ENCODE data around the gene BTG4. TPM values are rescaled to one million over a fixed set of nuclear protein-coding genes. Genes with fewer than 3 reads are reported as not detected.

The BTG4 gene
- not detected for total RNA-seq
- long read RNA-seq, donor 1 = 0 reads
- long read RNA-seq, donor 2 = 0 reads

DNA sequence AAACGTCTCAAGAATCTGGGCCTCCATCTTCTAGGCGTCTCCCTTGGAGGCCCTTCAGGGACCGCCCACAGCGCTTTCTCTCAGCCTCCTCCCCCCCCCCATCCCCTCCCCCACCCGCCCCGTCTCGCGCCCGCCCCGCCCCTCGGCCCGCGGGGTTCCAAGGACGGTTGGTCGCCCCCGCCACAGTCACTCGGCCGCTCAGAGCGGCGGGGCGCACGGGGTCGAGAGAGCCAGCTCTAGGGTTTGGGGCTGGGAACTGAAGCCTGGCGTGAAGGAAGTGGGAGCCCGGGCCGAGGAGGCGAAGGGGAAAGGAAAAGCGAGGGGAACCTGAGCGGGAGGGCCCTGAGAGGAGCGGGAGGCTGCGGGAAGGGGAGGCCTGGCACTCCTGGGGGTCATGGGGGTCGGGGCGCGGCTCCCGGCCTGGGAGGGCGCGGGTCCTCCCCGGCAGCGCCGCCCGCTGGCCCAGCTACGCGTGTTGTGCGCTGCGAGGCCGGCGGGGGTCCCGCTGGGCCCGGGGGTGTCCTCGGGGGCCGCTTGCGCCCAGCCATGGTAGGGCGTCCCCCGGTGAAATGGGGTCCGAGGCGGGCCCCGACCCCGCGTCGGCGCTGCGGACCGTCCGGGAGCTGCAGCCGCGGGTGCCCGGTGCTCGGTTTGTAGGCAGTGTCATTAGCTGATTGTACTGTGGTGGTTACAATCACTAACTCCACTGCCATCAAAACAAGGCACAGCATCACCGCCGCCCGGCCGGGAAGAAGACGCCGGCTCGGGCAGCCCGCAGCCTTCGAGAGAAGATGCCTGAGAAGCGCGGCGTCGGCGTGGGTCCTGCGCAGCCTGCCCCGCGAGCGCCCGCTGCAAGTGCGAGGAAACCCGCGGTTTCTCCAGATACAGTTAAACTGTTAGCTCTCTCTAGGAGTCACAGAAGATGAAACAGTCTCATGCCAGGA, at the start of gene BTG4:
Gene BTG4 (minus strand): TSS at position 91 of the 944 bp plus-strand sequence. CDS start 13,610 bp downstream, outside the sequence.
- no peak for DNase-seq (ENCODE audit: low spot score)
- intact Hi-C loops (cut with DNase I) = no loop called here

GRCh38 chr11:111561791-111562325, 49.7 kb upstream of the BTG4 start:
- no peak for DNase-seq (ENCODE audit: low spot score)
- intact Hi-C loops (cut with DNase I) = loop anchor here in 1 of 2 donors (10.0 kb wide), 1 partner anchor 283 kb away; no protein-coding TSS in a partner anchor

GRCh38 chr11:111561306-111561705, 49.1 kb upstream of the BTG4 start:
- intact Hi-C loops (cut with DNase I) = loop anchor here in 1 of 2 donors (10.0 kb wide), 1 partner anchor 283 kb away; no protein-coding TSS in a partner anchor
- DNase-seq (ENCODE audit: low spot score) = no peak

DNA sequence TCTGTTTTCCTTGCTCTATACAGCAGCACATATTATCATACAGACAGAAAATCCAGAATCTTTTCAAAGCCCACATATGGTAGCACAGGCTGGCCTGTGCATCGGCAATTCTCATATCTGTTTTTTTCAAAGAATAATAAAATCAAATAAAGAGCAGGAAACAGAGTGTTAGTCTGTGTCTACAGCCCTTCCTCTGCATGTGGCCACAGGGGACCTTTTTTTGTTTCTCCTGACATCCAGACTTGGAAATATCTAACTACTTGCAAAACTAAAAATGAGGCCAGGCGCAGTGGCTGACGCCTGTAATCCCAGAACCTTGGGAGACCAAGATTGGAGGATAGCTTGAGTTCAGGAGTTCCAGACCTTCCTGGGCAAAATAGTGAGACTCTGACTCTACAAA, 48.6 kb upstream of the BTG4 start:
- intact Hi-C loops (cut with DNase I) = loop anchor here in 1 of 2 donors (10.0 kb wide), 1 partner anchor 284 kb away; no protein-coding TSS in a partner anchor
- DNase-seq (ENCODE audit: low spot score) = no peak

DNA sequence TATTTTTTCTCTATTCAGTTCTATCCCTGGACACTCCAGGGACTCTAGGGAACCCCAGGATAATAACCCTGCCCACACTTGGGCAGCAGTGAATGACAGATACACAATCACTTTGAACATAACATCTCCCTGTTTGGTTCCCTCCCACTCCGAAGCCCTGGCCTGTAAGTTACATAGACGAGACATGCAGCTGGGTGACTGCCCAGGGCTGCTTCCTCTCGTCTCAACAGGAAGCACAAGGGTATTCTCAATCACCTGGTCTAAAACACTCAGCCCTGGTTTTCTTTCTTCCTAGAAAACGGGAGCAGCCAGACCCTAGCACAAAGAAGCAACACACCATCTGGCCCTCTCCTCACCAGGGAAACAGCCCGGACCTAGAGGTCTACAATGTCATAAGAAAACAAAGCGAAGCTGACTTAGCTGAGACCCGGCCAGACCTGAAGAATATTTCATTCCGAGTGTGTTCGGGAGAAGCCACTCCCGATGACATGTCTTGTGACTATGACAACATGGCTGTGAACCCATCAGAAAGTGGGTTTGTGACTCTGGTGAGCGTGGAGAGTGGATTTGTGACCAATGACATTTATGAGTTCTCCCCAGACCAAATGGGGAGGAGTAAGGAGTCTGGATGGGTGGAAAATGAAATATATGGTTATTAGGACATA, 47.7 kb upstream of the BTG4 start:
- no peak for DNase-seq (ENCODE audit: low spot score)
- intact Hi-C loops (cut with DNase I) = loop anchor here in 1 of 2 donors (10.0 kb wide), 1 partner anchor 285 kb away; no protein-coding TSS in a partner anchor

- intact Hi-C loops (cut with DNase I) = no loop called here
- no peak for DNase-seq (ENCODE audit: low spot score)
These were observed 45.4 kb upstream of the BTG4 start for GRCh38 chr11:111557425-111558111.

GRCh38 chr11:111555255-111555654, 43.1 kb upstream of the BTG4 start:
- intact Hi-C loops (cut with DNase I) = no loop called here
- DNase-seq (ENCODE audit: low spot score) = no peak

DNA sequence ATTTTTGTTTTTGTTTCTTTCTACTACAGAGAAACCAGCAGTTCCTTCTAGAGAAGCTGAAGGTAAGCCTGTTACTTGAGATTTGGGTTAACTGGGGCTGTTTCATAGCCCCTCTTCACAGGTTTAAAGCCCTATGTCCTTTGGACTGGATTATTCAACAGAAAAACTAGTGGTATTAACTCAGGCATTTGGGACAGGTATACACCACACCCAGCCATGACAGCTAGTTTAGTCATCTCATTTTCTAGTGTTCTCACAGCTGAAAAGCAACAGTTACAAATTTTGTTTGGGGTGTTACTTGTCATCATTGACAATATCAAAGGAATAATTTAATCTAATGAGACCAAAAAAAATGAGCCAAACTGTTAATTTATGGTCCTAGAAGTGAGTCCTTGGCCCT, 42.3 kb upstream of the BTG4 start:
- intact Hi-C loops (cut with DNase I) = no loop called here
- no peak for DNase-seq (ENCODE audit: low spot score)

- intact Hi-C loops (cut with DNase I) = no loop called here
These were observed 38.1 kb upstream of the BTG4 start for GRCh38 chr11:111550258-111550657.

GRCh38 chr11:111549869-111550203, 37.6 kb upstream of the BTG4 start:
- DNase-seq (ENCODE audit: low spot score) = no peak
- intact Hi-C loops (cut with DNase I) = no loop called here

More at GRCh38 chr11:111550258-111550657, 38.1 kb upstream of the BTG4 start:
- no peak for DNase-seq (ENCODE audit: low spot score)

- DNase-seq (ENCODE audit: low spot score) = no peak
- intact Hi-C loops (cut with DNase I) = no loop called here
These were observed 37.1 kb upstream of the BTG4 start for GRCh38 chr11:111549196-111549868.

DNA sequence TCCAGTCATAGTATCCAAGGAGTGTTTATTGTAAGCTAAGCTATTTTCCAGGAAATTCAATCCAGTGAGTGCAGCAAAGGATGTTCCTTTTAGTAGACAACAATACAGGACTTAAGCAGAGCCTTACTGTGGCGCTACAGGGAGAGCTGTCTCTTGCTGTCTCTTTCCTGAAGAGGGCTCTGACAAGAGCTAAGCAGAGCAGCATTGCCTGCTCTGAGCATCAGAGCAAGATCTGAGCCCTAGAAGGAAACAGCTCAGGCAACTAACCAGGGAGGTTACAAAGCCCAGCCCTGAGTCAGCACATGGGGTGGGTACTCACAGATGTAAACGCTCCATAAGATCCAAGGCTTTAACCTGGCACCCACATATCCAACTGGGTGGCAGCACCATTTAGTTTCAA, 36.3 kb upstream of the BTG4 start:
- DNase-seq (ENCODE audit: low spot score) = no peak
- intact Hi-C loops (cut with DNase I) = no loop called here

GRCh38 chr11:111542606-111543275, 30.6 kb upstream of the BTG4 start:
- DNase-seq (ENCODE audit: low spot score) = no peak
- intact Hi-C loops (cut with DNase I) = no loop called here

DNA sequence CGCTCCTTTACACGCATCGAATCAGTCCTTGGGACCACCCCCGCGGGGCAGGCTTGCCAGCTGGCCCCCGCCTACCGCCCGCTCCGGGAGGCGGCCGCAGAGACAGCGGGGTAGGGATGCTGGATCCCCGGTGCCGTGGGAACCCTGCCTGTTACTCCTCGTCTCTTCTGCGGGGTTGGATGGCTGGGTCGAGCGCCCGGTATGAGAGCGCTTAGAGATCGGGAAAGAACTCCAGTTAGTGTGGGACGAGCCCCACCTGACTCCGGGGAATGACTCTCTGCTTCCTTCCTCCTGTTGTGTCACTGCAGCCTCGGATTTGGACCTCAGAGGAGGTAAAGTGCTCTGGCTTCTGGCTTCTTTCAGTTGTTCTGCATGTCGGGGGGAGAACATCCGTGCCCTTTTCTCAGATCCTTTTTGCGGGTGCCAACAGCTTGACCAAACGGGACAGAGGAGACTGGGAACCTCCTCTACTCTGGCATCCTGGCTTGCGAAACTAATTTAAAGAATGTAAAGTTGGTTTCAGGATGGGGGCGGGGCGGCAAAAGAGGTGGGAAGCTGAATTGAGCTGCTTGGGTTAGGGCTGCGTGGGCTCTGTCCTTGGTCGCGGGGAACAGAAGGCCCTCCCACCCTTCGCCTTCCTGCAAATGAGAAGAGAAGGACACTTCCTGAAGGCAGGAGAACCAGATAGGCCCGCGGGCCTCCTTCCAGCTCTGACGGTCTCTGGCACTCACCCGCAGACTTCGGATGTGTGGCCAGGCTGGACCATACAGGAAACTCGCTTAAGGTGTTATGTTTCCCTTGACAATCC, 29.3 kb upstream of the BTG4 start:
- intact Hi-C loops (cut with DNase I) = no loop called here
- DNase-seq (ENCODE audit: low spot score) = no peak

DNA sequence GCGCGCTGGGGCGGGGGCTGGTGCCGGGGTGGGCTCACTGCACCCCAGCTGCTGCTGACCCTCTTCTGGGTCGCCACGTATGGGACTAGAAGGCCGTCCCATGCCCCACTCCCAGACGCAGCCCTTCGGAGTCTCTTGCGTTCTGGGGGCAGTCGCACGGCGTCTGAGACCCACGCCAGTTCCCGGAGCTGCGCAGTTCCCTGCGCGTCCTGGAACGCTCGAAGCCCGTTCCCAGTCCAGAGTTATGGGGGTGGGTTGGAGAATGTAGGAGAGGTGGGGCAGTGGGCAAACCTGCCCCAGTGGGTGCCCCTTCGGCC, 28.7 kb upstream of the BTG4 start:
- no peak for DNase-seq (ENCODE audit: low spot score)
- intact Hi-C loops (cut with DNase I) = no loop called here

DNA sequence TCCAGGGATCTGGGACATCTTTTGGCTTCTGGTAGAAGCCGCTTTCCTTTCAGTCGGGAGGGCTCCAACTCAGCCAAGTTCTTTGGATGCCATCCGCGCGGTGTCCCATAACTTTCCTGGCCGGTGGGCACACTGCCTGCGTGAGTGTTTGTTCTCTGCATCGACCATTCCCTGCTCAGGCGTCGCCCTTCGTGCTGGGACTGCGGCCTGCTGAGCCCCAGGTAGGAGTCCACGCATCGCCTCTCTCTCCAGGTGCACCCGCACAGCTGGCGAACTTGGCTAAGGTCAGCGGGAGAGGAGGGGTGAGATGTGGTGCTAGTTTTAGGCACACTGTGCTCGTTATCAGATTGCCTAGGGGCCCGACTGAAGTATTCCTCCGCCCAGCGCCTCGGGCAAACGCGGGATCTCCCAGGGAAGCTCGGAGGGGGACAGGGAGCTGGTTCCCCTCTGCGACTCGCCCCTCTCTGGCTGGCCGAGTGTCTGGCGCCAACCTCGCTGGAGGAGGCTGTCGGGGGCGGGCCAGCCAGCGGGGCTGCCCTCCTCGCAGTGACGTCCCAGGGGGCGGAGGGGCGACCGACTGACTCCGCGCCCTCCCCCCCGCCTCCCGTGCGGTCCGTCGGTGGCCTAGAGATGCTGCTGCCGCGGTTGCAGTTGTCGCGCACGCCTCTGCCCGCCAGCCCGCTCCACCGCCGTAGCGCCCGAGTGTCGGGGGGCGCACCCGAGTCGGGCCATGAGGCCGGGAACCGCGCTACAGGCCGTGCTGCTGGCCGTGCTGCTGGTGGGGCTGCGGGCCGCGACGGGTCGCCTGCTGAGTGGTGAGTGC, 28.1 kb upstream of the BTG4 start, which contains the start of gene LAYN:
Gene LAYN (plus strand): TSS at position 607 of the 823 bp plus-strand sequence. CDS start 124 bp downstream, at position 731.
- peak; percentile 82 for DNase-seq (ENCODE audit: low spot score)
- intact Hi-C loops (cut with DNase I) = no loop called here

All from posterior vena cava (tissue), 2 donors.